CD4-positive, alpha-beta T cell treated with Interleukin-2 at 100 ng/mL for 4 hours (primary cell): ENCODE data around the gene GCK.
"Not testable (repeated sequence)": the region's sequence is repeated elsewhere in the genome, so short reads cannot be mapped to it uniquely, and the experiment has no call there.

Source experiments
- DNase-seq: peaks from one replicate; pipeline ENCODE4 v3.0.0-alpha.2; 2020; ENCODE audit warnings: low spot score

Gene GCK

DNA sequence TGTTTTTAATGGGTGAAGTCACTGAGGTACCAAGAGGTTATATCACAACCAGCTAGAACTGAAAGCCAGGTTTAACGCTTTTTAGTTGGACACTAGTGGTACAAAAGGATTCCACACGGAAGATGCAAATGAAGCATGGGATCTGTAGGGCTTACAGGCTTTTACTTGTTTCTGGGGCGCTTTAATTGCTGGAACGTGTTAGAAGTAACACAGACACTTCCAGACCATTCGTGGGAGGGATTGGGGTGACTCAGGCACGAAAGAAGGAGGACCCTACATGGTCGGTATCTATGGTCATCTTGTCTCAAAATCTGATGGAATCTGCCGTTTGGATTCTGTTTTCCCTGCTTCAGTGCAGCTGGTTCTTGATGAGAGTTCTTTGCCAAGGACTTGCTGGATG lies 12.6 kb upstream of the GCK start:
- no peak for DNase-seq

DNA sequence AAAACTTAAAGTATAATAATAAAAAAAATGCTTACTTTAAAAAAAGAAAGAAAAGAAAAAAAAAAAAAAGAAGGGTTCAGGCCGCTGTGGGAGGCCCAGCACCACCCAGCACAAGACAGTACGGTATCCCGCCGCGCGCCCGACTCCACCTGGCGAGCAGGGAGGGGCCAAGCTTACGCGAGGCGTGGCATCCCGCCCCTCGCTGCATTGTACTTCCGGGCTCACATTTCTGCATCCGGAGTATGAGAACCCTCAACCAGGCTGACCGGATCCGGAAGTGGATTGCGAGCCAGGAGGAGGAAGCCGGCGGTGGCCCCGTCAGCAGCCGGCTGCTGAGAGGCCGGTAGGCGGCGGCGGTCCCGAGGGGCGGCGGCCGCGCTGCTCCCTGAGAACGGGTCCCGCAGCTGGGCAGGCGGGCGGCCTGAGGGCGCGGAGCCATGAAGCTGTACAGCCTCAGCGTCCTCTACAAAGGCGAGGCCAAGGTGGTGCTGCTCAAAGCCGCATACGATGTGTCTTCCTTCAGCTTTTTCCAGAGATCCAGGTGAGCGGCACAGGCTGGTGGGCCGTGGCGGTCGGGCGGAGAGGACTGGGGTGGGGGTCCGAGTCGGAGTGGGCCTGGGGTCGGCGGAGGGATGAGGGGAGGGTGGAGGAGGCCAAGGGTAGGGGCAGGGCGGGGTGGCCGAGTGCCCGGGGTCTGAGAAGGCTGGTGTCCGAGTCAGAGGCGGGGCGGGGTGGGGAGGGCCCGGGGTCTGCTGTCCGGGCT lies 11.6 kb upstream of the GCK start, which contains the start of gene YKT6:
Gene YKT6 (plus strand): TSS at position 280 of the 763 bp plus-strand sequence. CDS start 158 bp downstream, at position 438.
- peak; percentile 94 for DNase-seq

DNA sequence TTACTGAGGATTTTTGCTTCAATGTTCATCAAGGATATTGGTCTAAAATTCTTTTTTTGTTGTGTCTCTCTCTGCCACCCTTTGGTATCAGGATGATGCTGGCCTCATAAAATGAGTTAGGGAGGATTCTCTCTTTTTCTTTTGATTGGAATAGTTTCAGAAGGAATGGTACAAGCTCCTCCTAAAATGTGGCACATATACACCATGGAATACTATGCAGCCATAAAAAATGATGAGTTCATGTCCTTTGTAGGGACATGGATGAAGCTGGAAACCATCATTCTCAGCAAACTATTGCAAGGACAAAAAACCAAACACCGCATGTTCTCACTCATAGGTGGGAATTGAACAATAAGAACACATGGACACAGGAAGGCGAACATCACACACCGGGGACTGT lies 10.9 kb upstream of the GCK start:
- DNase-seq: not testable (repeated sequence)

DNA sequence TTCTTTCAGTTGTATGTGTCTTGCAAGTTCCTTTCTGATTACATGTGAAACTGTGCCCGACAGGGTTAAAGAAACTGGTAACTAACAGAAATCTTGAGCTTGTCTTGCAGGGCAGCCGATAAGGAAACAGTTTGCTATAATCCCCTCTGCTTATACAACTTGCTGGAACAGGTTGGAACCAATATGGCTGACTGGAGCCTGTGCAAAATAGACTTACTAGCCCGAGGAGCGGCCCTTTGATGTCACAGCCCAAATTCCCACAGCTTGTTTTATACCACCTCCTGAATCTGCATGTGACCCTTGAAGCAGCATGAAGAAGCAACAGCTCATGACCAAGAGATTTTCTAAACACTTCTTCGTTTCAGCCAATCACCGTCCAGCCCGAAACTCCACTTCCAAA lies 8.2 kb upstream of the GCK start:
- no peak for DNase-seq

DNA sequence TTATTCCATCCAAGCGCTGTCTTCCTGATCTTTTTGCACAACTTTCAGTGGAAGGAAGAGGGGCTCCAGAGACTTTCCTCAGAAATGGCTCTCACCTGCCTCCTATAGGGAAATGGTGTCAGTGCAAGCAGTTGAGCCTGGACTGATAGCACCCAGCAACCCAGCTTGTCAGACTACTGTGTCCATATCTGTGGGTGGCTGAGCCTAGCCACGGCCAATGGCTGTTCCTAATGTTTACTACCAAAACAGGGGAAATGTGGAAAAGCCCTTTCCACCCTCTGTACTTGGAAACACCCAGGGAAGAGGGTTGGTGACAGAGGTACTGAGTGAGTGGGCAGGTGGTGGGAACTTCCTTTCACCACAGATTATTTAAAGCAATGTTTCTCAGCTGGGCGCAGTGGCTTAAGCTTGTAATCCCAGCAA lies 7.2 kb upstream of the GCK start:
- peak; percentile 21 for DNase-seq

DNA sequence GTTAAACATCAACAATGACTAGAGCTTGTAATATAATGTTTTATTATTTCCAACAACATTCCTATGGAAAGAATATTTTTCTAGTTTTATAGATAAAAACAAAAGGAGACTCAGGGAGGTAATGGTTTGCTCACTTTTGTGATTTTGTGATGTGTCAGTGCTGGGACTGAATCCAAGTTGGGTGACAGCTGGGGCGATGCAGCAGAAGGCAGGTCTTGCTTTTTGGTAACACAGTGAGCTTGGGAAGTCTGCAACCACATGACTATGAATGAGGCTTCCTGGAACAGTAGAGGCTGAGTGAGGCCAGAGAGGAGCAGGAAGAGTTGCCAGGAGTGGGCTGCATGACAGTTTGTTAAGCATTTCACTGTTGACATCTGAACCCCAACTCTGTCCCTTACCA lies 6.7 kb upstream of the GCK start:
- DNase-seq: no peak

DNA sequence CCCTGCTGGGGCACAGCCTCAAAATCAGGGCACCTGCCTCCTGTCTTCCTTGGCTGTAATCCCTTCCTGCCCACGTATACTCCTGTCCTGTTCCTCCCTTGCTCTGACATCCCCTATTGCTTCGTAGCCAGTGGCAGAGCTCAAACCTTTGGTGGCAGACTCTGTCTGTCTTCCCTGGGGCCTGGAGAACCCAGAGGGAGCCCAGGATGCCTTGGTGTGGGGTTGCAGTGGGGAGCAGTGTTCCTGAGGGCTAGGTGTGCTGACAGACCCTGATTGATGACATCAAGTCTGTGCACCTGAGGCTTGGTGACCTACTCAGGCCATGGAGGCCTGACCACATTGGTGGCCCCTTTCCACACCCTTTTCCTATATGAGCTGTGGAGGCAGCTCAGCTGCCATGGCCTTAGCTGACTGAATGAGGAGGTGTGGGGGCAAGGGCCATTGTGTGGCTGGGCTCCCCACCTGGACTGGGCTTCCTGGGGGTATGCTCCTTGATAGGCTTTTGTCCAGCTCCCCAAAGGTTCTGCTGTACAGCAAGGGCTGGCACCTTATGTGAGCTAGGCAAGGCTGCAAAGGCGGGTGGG lies 5.4 kb upstream of the GCK start:
- no peak for DNase-seq

DNA sequence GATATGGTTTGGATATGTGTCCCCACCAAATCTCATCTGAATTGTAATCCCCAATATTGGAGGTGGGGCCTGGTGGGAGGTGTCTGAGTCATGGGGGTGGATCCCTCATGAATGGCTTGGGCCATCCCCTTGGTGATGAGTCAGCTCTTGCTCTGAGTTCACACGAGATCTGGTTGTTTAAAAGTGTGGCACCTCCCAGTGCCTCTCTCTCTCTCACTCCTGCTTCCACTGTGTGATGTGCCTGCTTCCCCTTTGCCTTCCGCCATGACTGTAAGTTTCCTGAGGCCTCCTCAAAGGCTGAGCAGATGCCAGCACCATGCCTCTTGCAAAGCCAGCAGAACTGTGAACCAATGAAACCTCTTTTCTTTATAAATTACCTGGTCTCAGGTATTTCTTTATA lies 4.8 kb upstream of the GCK start:
- DNase-seq: no peak

DNA sequence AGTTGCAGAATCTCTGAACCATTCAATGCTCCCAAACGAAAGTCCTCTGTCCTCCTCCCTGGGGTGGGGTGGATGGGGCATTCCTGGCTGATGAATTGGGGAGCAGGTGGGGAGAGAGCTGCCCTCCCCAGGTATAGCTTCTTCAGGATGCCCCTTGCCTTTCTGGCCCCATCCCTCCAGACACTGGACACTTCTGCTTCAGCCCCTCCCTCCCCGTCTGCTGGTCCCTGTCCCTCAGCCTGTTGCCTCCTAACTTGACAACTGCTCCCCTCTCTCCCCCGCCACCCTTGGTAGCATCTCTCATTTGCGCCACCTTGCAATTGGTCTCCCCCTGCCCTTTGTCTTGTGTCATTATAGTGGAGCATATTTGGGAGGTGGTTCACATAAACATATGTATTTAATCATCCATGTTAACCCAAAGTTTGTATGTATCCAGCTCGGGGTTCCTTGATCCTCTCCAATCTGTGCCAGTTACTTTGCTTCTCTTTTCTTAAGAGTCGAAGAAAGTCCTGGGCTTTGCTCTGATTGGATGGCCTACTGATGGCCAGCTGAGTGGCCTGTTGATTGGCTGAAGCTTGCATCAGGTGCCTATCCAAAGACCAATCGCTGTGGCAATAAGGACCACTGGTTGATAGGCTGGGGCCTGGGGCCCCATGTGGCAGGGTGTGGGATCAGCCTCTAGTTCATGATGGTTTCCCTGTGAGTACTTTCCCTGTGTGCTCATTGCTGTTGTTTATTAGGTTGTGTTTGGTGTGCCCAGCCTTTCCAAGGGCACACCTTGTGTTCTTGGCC lies 4.0 kb upstream of the GCK start:
- DNase-seq: no peak

DNA sequence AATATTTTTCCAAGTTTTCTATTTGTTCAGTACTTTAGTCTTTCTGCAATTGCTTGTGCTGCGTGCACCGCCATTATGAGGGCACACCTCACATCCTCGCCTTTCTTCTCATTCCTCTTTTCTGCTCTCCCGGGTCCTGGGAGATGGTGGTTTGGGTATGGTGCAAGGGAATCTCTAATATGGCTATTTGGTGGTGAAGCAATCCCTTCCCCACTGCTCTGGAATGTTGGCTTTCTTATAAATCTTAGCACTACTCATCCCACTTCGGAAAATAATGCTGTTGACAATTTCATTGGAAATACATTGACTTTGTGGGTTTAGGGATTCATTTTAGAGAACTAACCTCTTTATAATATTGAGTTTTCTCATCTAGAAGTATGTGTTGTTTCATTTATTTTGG lies 1.9 kb upstream of the GCK start:
- no peak for DNase-seq

DNA sequence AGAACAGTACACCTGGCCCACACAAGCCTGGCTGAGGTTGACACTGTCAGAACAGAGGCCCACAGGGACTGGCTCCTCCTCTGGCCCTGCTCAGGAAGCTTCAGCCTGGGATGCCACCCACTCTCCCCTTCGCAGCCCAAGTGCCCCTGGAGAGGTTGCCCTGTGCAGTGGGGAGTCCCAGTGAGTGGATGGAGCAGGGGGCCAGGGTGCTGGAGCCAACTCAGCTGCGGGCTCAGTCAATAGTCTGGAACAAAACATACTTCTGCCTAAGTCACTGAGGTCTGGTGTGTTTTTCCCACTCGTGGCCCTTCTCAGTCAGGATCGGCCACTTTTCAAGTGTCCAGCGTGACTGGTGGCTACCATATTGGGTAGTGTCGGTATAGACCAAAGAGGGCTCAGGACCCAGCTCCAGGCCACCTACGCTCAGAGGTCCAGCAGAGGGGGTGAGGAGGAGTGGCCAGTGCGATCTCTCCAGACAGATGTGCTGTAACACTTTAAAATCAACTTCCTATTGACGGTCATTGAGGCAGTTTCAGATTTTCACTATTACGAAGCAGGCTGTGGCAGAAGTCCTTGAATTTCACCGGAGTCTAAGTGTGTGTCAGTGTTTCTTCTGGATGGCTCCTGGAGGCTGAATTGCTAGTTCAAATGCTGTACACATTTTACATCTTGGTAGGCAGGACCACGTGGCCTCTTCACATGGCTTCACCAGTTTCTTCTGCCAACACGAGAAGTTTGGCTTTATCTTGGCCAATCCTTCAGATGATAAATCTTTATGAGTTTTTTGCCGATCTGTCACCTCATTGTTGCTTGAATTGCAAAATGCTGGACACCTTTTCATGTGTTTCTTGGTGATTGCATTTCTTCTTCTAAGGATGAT lies 994 bp upstream of the GCK start:
- no peak for DNase-seq

DNA sequence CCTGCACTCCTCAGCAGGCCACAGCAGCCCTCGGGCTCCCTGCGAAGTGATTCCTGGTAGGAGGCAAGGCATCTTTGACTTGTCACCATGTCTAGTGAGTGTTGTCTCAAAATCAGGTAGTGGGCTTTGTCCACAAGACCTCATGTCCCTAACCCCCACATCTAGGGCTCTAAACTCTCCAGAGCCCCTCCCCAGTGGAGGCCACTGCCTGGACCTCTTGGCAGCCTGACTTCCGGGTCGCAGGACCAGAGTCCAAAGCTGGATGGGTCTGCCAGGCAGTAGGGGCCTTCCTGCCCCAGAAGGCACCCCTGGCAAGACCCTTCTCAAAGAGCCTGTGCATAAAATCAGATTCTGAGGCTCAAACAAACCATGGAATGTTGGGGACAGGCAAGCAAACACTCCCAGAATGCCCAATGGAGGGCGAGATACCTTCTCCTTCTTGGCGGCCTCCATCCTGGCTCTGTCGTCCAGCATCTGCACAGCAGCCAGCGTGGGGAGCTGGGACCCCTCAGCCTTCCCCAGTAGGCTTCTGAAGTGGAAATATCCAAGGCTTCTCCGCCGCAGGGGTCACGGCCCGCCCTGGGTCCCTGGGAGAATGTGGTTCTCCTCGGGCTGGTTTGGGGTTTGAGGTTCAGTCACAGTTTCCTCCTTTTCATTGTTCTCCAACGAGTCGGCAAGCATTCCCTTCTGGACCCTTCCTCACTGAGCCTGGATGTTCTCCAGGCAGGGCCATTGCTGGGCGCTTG lies 586 bp downstream of the GCK start:
- DNase-seq: no peak

DNA sequence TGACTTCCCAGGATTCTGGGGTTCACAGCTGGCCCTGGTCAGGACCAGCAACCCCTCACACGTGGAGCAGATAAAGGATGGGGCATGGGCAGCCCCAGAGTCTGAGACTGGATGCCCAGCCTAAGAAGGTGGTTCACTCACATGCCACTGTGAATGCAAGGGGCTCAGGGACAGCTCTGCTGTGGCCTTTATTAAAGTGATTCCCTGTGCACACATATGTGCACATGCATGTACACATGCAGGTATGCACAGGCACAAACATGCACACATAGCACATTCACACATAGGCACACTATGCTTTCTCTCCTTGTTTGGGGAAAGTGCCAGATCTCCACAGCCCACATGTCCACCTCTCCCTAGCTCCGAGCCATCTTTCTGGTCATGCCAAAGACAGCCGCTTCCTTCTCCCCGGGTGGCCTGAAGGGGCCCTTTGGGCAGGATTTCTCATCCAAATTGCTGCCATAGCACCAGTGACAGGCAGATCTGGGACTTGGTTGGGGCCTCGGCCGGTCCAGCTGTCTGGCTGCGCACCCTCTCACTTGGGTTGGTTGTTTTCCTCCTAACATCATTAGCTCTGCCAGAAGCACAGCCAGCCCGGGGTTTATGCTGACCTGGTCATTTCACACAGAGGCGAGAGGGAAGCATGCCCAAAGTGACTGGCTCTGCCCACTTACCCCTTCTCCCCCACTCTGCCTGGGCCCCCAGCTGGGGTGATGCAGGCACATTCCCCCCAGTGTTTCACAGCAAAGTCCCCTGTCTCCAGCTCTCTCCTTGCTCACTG lies 1.4 kb downstream of the GCK start:
- no peak for DNase-seq

DNA sequence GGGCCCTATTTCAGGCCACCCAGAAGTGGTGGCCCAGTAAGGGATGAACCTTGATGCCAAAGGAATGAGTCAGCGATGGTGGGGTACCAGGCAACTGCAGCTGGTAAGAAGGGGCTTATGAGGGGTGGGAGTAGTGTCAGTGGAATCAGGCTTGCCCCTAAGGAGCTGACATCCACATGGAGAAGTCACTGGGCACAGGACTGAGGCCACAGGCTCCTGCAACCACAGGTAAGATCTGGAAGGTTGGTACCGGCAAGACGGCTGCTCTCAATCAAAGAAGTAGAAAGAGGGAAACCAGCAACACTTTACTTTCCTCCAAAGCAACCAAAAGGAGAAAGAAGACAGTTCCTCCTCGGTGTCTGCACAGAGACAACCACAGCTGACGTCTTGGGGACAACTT lies 2.5 kb downstream of the GCK start:
- DNase-seq: no peak

DNA sequence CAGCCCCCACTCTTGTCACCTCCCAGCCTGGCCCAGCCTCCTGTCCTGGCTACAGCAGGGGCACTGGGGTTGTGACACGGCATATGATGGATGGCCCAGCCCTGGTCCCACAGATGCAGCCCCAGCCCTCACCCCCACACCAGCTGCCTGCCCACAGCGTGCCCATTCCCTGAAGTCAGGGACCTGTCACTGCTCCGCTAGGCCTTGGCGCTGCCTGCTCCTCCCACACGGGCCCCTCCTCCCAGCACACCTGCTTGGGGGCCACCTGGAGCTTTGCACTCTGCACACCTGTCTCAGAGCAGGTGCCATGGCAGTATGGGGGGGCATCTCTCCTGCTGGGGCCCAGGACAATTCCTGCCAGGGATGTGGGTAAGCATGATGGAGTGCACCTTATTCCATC lies 3.5 kb downstream of the GCK start:
- no peak for DNase-seq

DNA sequence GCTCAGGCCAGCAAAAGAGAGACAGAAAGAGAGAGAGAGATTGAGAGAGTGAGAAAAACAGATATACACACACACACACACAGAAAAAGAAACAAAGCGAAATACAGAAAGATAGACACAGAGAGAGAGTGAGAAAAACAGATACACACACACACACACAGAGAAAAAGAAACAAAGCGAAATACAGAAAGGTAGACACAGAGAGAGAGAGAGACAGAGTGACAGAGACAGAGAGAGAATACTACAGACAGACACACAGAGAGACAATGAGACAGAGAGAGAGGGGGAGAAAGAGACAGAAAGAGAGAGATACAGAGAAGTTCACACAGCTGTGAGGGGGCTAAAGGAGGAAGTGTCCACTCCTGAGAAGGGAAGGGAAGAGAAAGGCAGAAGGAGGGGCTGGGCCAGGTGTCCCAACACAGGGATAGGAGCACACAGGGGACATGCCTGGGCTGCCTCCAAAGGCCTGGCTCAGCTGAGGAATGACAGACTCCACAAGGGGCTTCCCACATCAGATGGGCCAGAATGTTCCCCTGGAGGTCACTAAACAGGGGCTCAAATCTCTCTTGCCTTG lies 4.3 kb downstream of the GCK start:
- no peak for DNase-seq

DNA sequence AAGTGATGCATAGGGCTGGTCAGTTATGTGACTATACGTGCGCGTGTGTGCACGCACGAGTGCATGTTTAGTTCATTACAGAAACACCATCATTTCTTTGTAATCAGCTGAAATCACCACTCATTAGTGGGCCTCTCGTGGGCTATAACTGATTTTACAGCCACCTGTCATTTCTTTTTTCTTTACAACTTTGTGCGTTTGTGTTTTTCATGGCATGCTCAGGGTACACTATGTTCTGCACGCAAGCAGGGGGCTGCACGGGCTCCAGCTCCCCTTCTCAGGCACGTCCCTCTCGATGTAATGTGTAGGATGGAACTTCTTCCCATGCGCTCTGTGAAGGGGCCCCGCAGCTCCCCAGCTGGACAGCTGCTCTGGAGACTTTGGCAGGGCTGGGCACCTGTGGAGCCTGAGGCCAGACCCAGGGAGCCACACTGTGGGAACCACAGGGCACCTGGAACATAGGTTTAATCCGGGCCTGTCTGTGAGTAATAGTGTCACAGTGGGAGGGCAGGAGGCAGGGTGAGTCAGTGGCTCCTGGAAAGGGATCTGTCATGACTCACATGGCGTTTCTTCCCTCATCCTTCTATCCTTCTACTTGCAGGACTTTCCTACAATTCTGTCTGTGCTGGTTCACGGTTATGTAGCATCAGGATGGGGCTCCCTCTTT lies 4.9 kb downstream of the GCK start:
- DNase-seq: no peak

DNA sequence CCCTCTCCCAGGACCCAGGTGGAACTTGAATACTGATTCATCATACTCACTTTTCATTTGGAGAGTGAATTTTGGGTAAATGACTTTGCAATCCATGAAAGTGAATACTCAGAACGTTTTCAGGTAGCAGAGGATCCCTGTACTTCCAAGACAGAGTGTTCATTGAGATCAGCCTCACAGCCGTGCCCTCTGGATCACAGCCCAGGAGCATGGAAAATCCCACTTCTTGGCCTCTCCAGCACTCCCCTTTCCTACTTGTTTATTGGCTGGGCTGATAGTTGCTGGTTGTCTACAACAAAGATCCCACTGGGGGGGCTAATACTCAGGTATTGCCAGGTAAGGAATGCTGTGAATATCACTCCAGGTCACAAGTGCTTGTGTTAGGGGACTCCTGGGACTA lies 5.9 kb downstream of the GCK start:
- no peak for DNase-seq

DNA sequence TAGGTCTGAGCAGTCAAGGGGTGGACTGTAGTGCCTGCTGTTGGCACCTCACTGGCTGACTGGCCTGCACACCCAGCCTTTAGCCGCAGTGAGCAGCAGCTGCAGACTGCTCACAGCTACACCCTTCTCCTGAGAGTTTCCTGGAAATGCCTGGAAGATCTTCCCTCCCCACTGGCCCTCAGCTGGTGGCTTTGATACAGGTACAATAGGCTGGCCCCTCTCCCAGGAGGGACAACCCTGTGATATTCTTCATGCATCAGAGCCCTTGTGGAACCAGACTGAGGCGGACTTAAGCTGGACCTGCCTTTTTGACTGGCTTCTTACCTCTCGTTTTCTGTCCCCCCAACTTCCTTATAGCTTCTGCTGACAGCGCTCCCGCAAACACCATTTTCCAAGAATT lies 6.4 kb downstream of the GCK start:
- no peak for DNase-seq

DNA sequence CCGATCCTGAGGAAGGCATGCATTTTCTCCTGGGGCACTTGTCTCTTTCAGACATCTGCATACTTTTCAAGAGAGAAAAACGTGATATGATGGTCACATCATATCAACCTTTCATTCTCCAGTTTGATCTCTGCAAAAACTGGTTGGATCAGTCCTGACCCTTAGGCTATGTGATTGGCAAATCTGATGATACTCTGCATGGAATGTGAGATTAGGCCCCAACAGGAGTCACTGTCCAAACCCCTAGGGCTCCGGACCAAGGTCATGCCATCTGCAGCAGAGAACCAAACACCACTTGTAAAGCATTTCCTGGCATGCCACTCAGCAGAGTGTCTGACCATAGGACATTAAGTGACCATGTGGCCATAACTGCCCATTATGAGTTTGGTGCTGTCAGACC lies 8.6 kb downstream of the GCK start:
- DNase-seq: no peak
